Neuronal stem cell (in vitro differentiated cells): ENCODE measurements around the gene MGAT5B.

Source experiments
- DNase-seq: peaks from one replicate; pipeline ENCODE4 v3.0.0-alpha.2; 2013; ENCODE audit warnings: low spot score
- H2AFZ ChIP-seq: one replicate; pipeline ENCODE4 v1.6.1; 2013; ENCODE audit warnings: mild to moderate bottlenecking, low read length, inconsistent platforms
- H2AK5ac ChIP-seq: 2 replicates; pipeline ENCODE4 v1.6.1; 2013; ENCODE audit warnings: low read depth, mild to moderate bottlenecking, inconsistent platforms, low read length, moderate library complexity, mixed read lengths
- H2BK120ac ChIP-seq: 2 replicates; pipeline ENCODE4 v1.6.1; 2013; ENCODE audit warnings: low read depth, mild to moderate bottlenecking, inconsistent platforms, low read length, moderate library complexity, mixed read lengths
- H2BK12ac ChIP-seq: one replicate; pipeline ENCODE4 v1.6.1; 2013; ENCODE audit warnings: low read length, inconsistent platforms
- H2BK15ac ChIP-seq: 2 replicates; pipeline ENCODE4 v1.6.1; 2013; ENCODE audit warnings: mild to moderate bottlenecking, low read length, inconsistent platforms, mixed read lengths
- H2BK5ac ChIP-seq: one replicate; pipeline ENCODE4 v1.6.1; 2013; ENCODE audit warnings: inconsistent platforms, mild to moderate bottlenecking, low read length, moderate library complexity
- H3K14ac ChIP-seq: one replicate; pipeline ENCODE4 v1.6.1; 2013; ENCODE audit warnings: low read length, inconsistent platforms
- H3K18ac ChIP-seq: 2 replicates; pipeline ENCODE4 v1.6.1; 2013; ENCODE audit warnings: low read length, inconsistent platforms
- H3K23ac ChIP-seq: 2 replicates; pipeline ENCODE4 v1.6.1; 2013; ENCODE audit warnings: low read depth, mild to moderate bottlenecking, mixed read lengths, low read length, inconsistent platforms; ENCODE audit not compliant: poor library complexity
- H3K27ac ChIP-seq: replicated peaks from 3 replicates; pipeline ENCODE4 v1.5.1; 2013; ENCODE audit warnings: low read length, inconsistent platforms
- H3K27me3 ChIP-seq, 3 experiments: 2 replicates each; pipeline ENCODE4 v1.6.1; 2013; ENCODE audit warnings: low read length in 3 of 3, mild to moderate bottlenecking in 2 of 3, inconsistent platforms in 1 of 3, low read depth in 1 of 3, mixed read lengths in 1 of 3, moderate library complexity in 1 of 3; ENCODE audit not compliant: control insufficient read depth in 3 of 3, insufficient read depth in 3 of 3
- H3K36me3 ChIP-seq, 2 donors: replicated peaks in 1 of 2; 2 replicates each; pipeline ENCODE4 v1.6.1; 2013; ENCODE audit warnings: low read length in 2 of 2; ENCODE audit not compliant: control insufficient read depth in 2 of 2, insufficient read depth in 2 of 2
- H3K4ac ChIP-seq: 2 replicates; pipeline ENCODE4 v1.6.1; 2013; ENCODE audit warnings: inconsistent platforms, mild to moderate bottlenecking, low read length, moderate library complexity
- H3K4me1 ChIP-seq, 2 donors: 1 replicate in 1 of 2; 2 replicates in 1 of 2; pipeline ENCODE4 v1.6.1; 2013; ENCODE audit warnings: low read length in 2 of 2, low read depth in 1 of 2; ENCODE audit not compliant: control insufficient read depth in 2 of 2, insufficient read depth in 1 of 2
- H3K4me2 ChIP-seq: one replicate; pipeline ENCODE4 v1.6.1; 2013; ENCODE audit warnings: mild to moderate bottlenecking, low read length, inconsistent platforms; ENCODE audit not compliant: insufficient read depth, poor library complexity, severe bottlenecking
- H3K4me3 ChIP-seq, 2 donors: 2 replicates each; pipeline ENCODE4 v1.5.1; 2013; ENCODE audit warnings: low read length in 2 of 2, mild to moderate bottlenecking in 2 of 2, inconsistent platforms in 1 of 2, moderate library complexity in 1 of 2
- H3K79me1 ChIP-seq: one replicate; pipeline ENCODE4 v1.6.1; 2013; ENCODE audit warnings: low read depth, mild to moderate bottlenecking, inconsistent platforms, low read length, moderate library complexity
- H3K9ac ChIP-seq: one replicate; pipeline ENCODE4 v1.6.1; 2013; ENCODE audit warnings: mild to moderate bottlenecking, low read depth, low read length, inconsistent platforms; ENCODE audit not compliant: poor library complexity
- H3K9me3 ChIP-seq, 2 donors: replicated peaks in 1 of 2; 2 replicates each; pipeline versions ENCODE3 to v1.6.1; 2013; ENCODE audit warnings: low read length in 2 of 2, mild to moderate bottlenecking in 2 of 2, inconsistent platforms in 1 of 2, low read depth in 1 of 2, mixed read lengths in 1 of 2, moderate library complexity in 1 of 2; ENCODE audit not compliant: control insufficient read depth in 2 of 2, insufficient read depth in 1 of 2
- H4K8ac ChIP-seq: one replicate; pipeline ENCODE4 v1.6.1; 2013; ENCODE audit warnings: low read depth, mild to moderate bottlenecking, inconsistent platforms, low read length, moderate library complexity
- H4K91ac ChIP-seq: one replicate; pipeline ENCODE4 v1.6.1; 2013; ENCODE audit warnings: low read length, low read depth, mild to moderate bottlenecking, inconsistent platforms; ENCODE audit not compliant: poor library complexity
- WGBS, 2 donors: extraction: QIAGEN DNeasy Blood & Tissue Kit; methylation state at CpG; one replicate each; pipeline ENCODE4 v1.1.7; 2013; ENCODE audit warnings: missing lambda C conversion rate in 2 of 2, mixed read lengths in 1 of 2; ENCODE audit not compliant: insufficient read length in 2 of 2, insufficient replicate concordance in 1 of 2; ENCODE audit errors: extremely low coverage in 2 of 2; 5-methylcytosine and 5-hydroxymethylcytosine counted together

Gene MGAT5B

DNA sequence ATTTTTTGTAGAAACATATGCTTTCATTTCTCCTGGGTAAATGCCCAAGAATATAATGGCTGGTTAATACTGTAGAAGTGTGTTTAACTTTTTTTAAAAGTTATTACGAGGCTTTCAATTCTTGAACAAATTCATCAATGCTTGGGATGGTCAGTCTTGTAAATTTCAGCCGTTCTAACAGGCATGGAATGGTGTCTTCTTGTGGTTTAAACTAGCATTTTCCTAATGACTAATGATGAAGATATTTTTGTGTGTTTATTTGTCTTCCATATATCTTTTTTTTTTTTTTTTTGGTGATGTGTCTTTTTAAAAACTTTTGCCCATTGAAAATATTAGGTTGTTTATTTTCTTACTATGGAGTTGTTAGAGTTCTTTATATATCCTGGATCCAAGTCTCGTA, 67.1 kb downstream of the MGAT5B start:
- no peak overlapping the region for H2BK120ac ChIP-seq
- H3K27me3 ChIP-seq, result no peaks in the 10 kb centered on the region
- H3K18ac ChIP-seq, result no peak overlapping the region
- no peaks in the 10 kb centered on the region for H3K79me1 ChIP-seq
- H4K8ac ChIP-seq, result no peak overlapping the region
- H2BK15ac ChIP-seq, result no peak overlapping the region
- H2BK12ac ChIP-seq, result no peak overlapping the region
- H3K4me1 ChIP-seq, result peaks cover 0 to 3% of the 10 kb centered on the region in 2 donors
- H2AFZ ChIP-seq, result no peak overlapping the region
- H2BK5ac ChIP-seq, result no peak overlapping the region
- no peak overlapping the region for H3K27ac ChIP-seq
- no peak for DNase-seq
- H3K4ac ChIP-seq, result no peak overlapping the region
- no peak overlapping the region for H3K14ac ChIP-seq
- no CpG with 5 or more reads among the region's 3 CpGs for WGBS, 2 donors
- H2AK5ac ChIP-seq, result no peak overlapping the region
- no peak overlapping the region for H3K23ac ChIP-seq
- H3K4me3 ChIP-seq, result no peak overlapping the region
- no peak overlapping the region for H3K9ac ChIP-seq
- no peak overlapping the region for H4K91ac ChIP-seq
- peaks cover 0 to 67% of the 10 kb centered on the region in 2 donors for H3K36me3 ChIP-seq
- no peaks in the 10 kb centered on the region for H3K9me3 ChIP-seq
- H3K4me2 ChIP-seq, result no peak overlapping the region

DNA sequence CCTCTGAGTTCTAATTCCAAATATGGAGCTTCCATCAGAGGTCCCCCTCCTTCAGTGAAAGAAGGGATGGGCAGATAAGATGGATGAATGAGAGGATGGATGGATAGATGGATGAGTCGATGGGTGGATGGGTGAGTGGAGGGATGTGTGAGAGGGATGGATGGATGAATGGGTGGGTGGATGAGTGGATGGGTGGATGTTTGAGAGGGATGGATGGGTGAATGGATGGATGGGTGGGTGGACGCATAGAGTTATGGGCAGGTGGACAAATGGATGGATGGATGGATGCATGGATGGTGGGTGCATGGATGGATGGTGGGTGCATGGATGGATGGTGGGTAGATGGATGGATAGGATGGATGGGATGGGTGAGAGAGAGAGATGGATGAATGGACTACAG, 69.0 kb downstream of the MGAT5B start:
- H3K4me1 ChIP-seq, result no peaks in the 10 kb centered on the region
- H2BK120ac ChIP-seq, result no peak overlapping the region
- H2BK15ac ChIP-seq, result no peak overlapping the region
- H3K36me3 ChIP-seq, result peaks cover 2 to 70% of the 10 kb centered on the region in 2 donors
- no peaks in the 10 kb centered on the region for H3K79me1 ChIP-seq
- no peaks in the 10 kb centered on the region for H3K9me3 ChIP-seq
- H3K23ac ChIP-seq, result no peak overlapping the region
- H3K4me3 ChIP-seq, result no peak overlapping the region
- no peak overlapping the region for H4K8ac ChIP-seq
- H3K27me3 ChIP-seq, result no peaks in the 10 kb centered on the region
- H3K4ac ChIP-seq, result no peak overlapping the region
- H3K4me2 ChIP-seq, result no peak overlapping the region
- no peak overlapping the region for H2AFZ ChIP-seq
- 100% methylated on average over 1 of the region's 2 CpGs; no CpG with 5 or more reads in 1 of the 2 donors for WGBS, 2 donors
- H4K91ac ChIP-seq, result no peak overlapping the region
- H3K14ac ChIP-seq, result no peak overlapping the region
- no peak for DNase-seq
- no peak overlapping the region for H3K18ac ChIP-seq
- no peak overlapping the region for H2AK5ac ChIP-seq
- no peak overlapping the region for H2BK12ac ChIP-seq
- no peak overlapping the region for H3K9ac ChIP-seq
- H3K27ac ChIP-seq, result no peak overlapping the region
- H2BK5ac ChIP-seq, result no peak overlapping the region

DNA sequence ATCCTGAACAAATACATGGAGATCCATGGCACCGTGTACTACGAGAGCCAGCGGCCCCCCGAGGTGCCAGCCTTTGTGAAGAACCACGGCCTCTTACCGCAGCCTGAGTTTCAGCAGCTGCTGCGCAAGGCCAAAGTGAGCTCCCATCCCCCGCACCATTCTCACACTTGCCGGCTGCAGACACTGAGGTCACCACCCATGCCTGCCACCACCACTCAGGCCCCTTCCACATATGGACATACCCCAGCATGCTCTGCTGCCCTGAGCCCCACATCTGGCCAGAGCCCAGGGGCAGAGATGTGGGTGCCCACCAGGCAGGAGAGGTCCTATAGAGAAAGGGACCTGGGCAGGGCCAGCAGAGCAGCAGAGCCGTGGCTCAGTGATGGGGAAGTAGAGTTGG, 69.8 kb downstream of the MGAT5B start:
- peak overlapping the region; percentile 27 for H3K18ac ChIP-seq
- no peak for DNase-seq
- H4K91ac ChIP-seq, result no peak overlapping the region
- no peaks in the 10 kb centered on the region for H3K79me1 ChIP-seq
- H3K23ac ChIP-seq, result peak overlapping the region; percentile 62
- no peak overlapping the region for H2AK5ac ChIP-seq
- no peak overlapping the region for H2BK5ac ChIP-seq
- H3K4me1 ChIP-seq, result peaks cover 0 to 3% of the 10 kb centered on the region in 2 donors
- no peak overlapping the region for H3K4me3 ChIP-seq
- peak overlapping the region; percentile 67 for H2BK120ac ChIP-seq
- H2BK15ac ChIP-seq, result no peak overlapping the region
- H2BK12ac ChIP-seq, result no peak overlapping the region
- H3K4ac ChIP-seq, result no peak overlapping the region
- H4K8ac ChIP-seq, result no peak overlapping the region
- no peaks in the 10 kb centered on the region for H3K27me3 ChIP-seq
- no peaks in the 10 kb centered on the region for H3K9me3 ChIP-seq
- no peak overlapping the region for H3K14ac ChIP-seq
- H3K36me3 ChIP-seq, result peaks cover 2 to 70% of the 10 kb centered on the region in 2 donors
- H3K9ac ChIP-seq, result peak overlapping the region; percentile 30
- no peak overlapping the region for H3K4me2 ChIP-seq
- WGBS, 2 donors, result no CpG with 5 or more reads among the region's 10 CpGs
- no peak overlapping the region for H3K27ac ChIP-seq
- H2AFZ ChIP-seq, result no peak overlapping the region

DNA sequence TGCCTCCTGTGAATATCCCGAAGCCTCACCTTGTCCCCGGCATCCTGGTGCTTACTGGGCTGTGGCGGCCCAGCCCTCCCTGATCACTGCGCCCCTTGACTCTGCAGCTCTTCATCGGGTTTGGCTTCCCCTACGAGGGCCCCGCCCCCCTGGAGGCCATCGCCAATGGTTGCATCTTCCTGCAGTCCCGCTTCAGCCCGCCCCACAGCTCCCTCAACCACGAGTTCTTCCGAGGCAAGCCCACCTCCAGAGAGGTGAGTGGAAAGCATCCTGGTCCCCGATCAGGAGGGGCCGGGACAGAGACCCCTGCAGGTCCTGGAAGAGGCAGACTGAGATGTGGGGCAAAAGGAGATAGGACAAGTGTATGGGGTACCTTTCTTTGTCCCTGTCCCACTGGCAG, 72.1 kb downstream of the MGAT5B start:
- Histone ChIP-seq H3K36me3 (peaks cover 2 to 68% of the 10 kb centered on the region in 2 donors), H3K79me1 (no peaks in the 10 kb centered on the region), H3K4ac (no peak overlapping the region), H3K14ac (no peak overlapping the region), H3K4me3 (no peak overlapping the region), H3K4me1 (peaks cover 0 to 4% of the 10 kb centered on the region in 2 donors), H3K18ac (peak overlapping the region; percentile 68), H2AK5ac (peak overlapping the region; percentile 23), H2BK15ac (no peak overlapping the region), H3K23ac (peak overlapping the region; percentile 49), H3K9me3 (no peaks in the 10 kb centered on the region), H4K8ac (no peak overlapping the region), H4K91ac (peak overlapping the region; percentile 64), H3K27ac (no peak overlapping the region), H2BK120ac (peak overlapping the region; percentile 40), H2AFZ (no peak overlapping the region), H3K27me3 (no peaks in the 10 kb centered on the region), H2BK5ac (no peak overlapping the region), H3K9ac (no peak overlapping the region), H3K4me2 (no peak overlapping the region), H2BK12ac (no peak overlapping the region)
- WGBS, 2 donors, result no CpG with 5 or more reads among the region's 14 CpGs
- no peak for DNase-seq
